ENCODE measurements around the gene HOXC6. TPM values are rescaled to one million over a fixed set of nuclear protein-coding genes. Genes with fewer than 3 reads are reported as not detected.
A peak's percentile ranks its signal among the peaks of the same experiment; 100 is the strongest.

The HOXC6 gene
- total RNA-seq, 3 donors from 2014 or later = 3.3 to 4.1 (median 4.0) TPM

GRCh38 chr12:54036620-54037359 lies 8.6 kb downstream of the HOXC6 start:
- Histone ChIP-seq H3K9me3 (no peaks in the 10 kb centered on the region), H3K36me3 (no peaks in the 10 kb centered on the region), H3K4me3 (no peak overlapping the region), H3K27ac (no peak overlapping the region), H3K4me1 (peaks cover 5 to 12% of the 10 kb centered on the region in 2 donors), H3K27me3 (no peaks in the 10 kb centered on the region)
- DNase-seq (ENCODE audit: low spot score in 2 of 2) = no peak
- TF ChIP-seq POLR2A (IDR thresholded peaks at IDR 0.05) (no peak), CTCF (IDR thresholded peaks at IDR 0.05) (no peak), POLR2AphosphoS5 (IDR thresholded peaks at IDR 0.05) (no peak)
- intact Hi-C loops (cut with DNase I; ENCODE audit: low total_unique reads) = no loop called here

- peak overlapping the region; percentile 25 to 91 for H3K27ac ChIP-seq
- DNase-seq (ENCODE audit: low spot score in 2 of 2) = no peak
- H3K27me3 ChIP-seq = no peaks in the 10 kb centered on the region
- H3K4me1 ChIP-seq = peaks cover 0 to 12% of the 10 kb centered on the region in 2 donors
- no peak overlapping the region for H3K4me3 ChIP-seq
- no peak for TF ChIP-seq POLR2A (IDR thresholded peaks at IDR 0.05)
- no peak for TF ChIP-seq CTCF (IDR thresholded peaks at IDR 0.05)
- TF ChIP-seq POLR2AphosphoS5 (IDR thresholded peaks at IDR 0.05) = no peak
- H3K36me3 ChIP-seq = no peaks in the 10 kb centered on the region
- intact Hi-C loops (cut with DNase I; ENCODE audit: low total_unique reads) = no loop called here
- no peaks in the 10 kb centered on the region for H3K9me3 ChIP-seq
Observed at GRCh38 chr12:54037360-54038283, 9.4 kb downstream of the HOXC6 start.

- DNase-seq (ENCODE audit: low spot score in 2 of 2) = no peak
- Histone ChIP-seq H3K4me1 (peaks cover 0 to 12% of the 10 kb centered on the region in 2 donors), H3K4me3 (no peak overlapping the region), H3K36me3 (no peaks in the 10 kb centered on the region), H3K27ac (peak overlapping the region; percentile 25 to 91), H3K27me3 (no peaks in the 10 kb centered on the region), H3K9me3 (no peaks in the 10 kb centered on the region)
- TF ChIP-seq POLR2A (IDR thresholded peaks at IDR 0.05) (no peak), CTCF (IDR thresholded peaks at IDR 0.05) (peak in 1 of 3 donors; percentile 10)
- intact Hi-C loops (cut with DNase I; ENCODE audit: low total_unique reads) = no loop called here
Observed at GRCh38 chr12:54038284-54038870, 10.1 kb downstream of the HOXC6 start.

GRCh38 chr12:54038871-54039414 lies 10.7 kb downstream of the HOXC6 start:
- peak overlapping the region; percentile 68 to 91 for H3K27ac ChIP-seq

GRCh38 chr12:54039417-54040147 lies 11.3 kb downstream of the HOXC6 start:
- Histone ChIP-seq H3K36me3 (no peaks in the 10 kb centered on the region), H3K27me3 (no peaks in the 10 kb centered on the region), H3K9me3 (no peaks in the 10 kb centered on the region), H3K4me3 (peak overlapping the region; percentile 25 to 50 (median 26)), H3K4me1 (peaks cover 0 to 9% of the 10 kb centered on the region in 2 donors), H3K27ac (peak overlapping the region; percentile 68 to 91)
- no peak for DNase-seq (ENCODE audit: low spot score in 2 of 2)
- no peak for TF ChIP-seq POLR2A (IDR thresholded peaks at IDR 0.05)
- no peak for TF ChIP-seq POLR2AphosphoS5 (IDR thresholded peaks at IDR 0.05)
- TF ChIP-seq CTCF (IDR thresholded peaks at IDR 0.05) = no peak
- intact Hi-C loops (cut with DNase I; ENCODE audit: low total_unique reads) = no loop called here

More at GRCh38 chr12:54038871-54039414, 10.7 kb downstream of the HOXC6 start:
- no peak for TF ChIP-seq POLR2A (IDR thresholded peaks at IDR 0.05)
- TF ChIP-seq POLR2AphosphoS5 (IDR thresholded peaks at IDR 0.05) = peak in 1 of 3 donors; percentile 22
- Histone ChIP-seq H3K9me3 (no peaks in the 10 kb centered on the region), H3K36me3 (no peaks in the 10 kb centered on the region), H3K4me3 (peak overlapping the region; percentile 25 to 50 (median 26)), H3K4me1 (peaks cover 0 to 11% of the 10 kb centered on the region in 2 donors), H3K27me3 (no peaks in the 10 kb centered on the region)
- DNase-seq (ENCODE audit: low spot score in 2 of 2) = peak in 1 of 2 donors; percentile 77
- intact Hi-C loops (cut with DNase I; ENCODE audit: low total_unique reads) = no loop called here
